Choroid plexus epithelial cell (primary cell): ENCODE measurements around the gene LRRC8E.

Experiments
- DNase-seq: peaks from one replicate; pipeline ENCODE4 v3.0.0-alpha.2; 2010; ENCODE audit warnings: low read depth
- H3K4me3 ChIP-seq: 2 replicates; pipeline ENCODE4 v1.5.1; 2011; ENCODE audit warnings: low read depth, mild to moderate bottlenecking, control low read depth, low read length, moderate library complexity
- TF ChIP-seq, protein P1 (sequence below): conservative IDR thresholded peaks from 2 replicates; pipeline ENCODE4 v1.5.1; 2011; ENCODE audit warnings: low read depth, mild to moderate bottlenecking, control low read depth, inconsistent platforms, low read length, moderate library complexity

Gene LRRC8E

DNA sequence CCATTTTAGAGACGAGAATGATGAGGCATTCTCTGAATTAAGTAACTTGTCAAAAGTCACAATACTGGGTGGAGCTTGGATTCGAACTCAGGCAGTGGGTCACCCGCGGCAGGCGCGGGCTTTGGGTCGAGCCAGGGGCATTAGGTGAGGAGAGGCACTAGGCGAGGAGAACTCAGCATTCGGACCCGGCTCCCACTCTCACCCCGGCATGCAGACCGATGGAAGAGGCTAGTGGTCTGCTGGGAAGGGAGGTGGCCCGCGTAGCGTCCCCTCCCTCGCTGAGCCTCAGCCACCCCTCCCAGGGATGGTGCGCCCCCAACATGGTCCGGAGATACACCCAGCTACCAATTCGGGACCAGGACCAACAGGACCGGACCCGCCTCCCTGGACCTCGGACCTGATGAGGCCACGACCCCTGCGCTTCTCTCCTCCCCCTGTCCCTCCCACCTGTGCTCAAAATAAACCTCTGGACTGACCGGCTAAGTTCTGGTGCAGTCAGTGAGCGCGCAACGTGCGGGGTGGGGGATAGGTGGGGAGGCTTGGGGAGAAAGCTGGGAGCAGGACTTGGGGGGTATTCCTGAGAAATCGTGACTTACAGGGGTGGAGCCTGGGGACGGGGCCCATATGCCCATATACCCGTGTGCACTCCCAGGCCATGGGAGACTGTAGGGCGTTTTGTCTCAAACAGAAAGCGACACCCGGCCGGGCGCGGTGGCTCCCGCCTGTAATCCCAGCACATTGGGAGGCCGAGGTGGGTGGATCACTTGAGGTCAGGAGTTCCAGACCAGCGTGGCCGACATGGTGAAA is 30.5 kb downstream of the LRRC8E start:
- DNase-seq, result no peak
- no peak overlapping the region for H3K4me3 ChIP-seq
- TF ChIP-seq, protein P1, sequence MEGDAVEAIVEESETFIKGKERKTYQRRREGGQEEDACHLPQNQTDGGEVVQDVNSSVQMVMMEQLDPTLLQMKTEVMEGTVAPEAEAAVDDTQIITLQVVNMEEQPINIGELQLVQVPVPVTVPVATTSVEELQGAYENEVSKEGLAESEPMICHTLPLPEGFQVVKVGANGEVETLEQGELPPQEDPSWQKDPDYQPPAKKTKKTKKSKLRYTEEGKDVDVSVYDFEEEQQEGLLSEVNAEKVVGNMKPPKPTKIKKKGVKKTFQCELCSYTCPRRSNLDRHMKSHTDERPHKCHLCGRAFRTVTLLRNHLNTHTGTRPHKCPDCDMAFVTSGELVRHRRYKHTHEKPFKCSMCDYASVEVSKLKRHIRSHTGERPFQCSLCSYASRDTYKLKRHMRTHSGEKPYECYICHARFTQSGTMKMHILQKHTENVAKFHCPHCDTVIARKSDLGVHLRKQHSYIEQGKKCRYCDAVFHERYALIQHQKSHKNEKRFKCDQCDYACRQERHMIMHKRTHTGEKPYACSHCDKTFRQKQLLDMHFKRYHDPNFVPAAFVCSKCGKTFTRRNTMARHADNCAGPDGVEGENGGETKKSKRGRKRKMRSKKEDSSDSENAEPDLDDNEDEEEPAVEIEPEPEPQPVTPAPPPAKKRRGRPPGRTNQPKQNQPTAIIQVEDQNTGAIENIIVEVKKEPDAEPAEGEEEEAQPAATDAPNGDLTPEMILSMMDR, result no peak

DNA sequence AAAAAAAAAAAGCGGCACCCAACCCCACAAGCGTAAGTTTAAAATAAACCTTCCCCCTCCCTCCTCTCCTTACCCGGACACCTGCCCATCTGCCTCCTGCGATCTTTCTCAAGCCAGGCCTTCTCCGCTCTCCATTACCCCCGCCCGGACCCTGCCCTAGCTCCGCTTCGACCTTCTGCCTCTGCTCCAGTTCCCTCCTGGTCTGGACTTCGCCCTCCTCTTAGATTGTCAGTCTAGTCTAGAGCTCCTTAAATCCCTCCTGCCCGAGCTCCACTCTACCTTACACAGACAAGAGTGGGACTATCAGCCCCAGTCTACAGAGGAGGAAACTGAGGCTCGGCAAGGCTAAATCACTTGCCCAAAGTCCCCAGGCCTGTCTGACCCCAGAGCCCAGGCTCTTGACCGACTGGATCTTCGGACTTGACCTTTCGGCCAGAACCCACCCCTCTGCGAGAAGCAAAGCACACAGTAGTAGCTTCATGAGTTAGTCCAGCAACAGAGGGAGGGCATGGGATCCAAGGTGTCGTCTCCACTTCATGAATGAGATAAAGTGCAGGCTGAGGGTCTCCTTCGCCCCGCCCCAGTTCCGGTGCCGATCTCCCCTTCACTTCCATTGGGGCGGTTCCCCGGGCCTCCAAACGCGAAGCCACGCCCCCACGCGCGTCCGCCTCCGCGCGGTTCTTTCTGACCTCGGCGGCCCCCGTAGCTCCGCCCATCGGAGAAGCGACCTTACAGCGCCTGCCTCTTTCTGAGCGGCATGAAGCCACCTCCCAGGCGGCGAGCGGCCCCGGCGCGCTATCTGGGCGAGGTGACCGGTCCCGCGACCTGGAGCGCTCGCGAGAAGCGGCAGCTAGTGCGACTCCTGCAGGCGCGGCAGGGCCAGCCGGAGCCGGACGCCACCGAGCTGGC is 31.6 kb downstream of the LRRC8E start, which contains the start of gene SNAPC2:
Gene SNAPC2 (plus strand): TSS at position 729 of the 909 bp plus-strand sequence. CDS start 29 bp downstream, at position 758.
- TF ChIP-seq, protein P1, result no peak
- H3K4me3 ChIP-seq, result peak within 1 kb of the TSS; percentile 80
- peak; percentile 95 for DNase-seq

- peak; percentile 99 for DNase-seq
- TF ChIP-seq, protein P1, result no peak
- H3K4me3 ChIP-seq, result peak overlapping the region; percentile 80
Measured at GRCh38 chr19:7920519-7921301, 32.4 kb downstream of the LRRC8E start.

GRCh38 chr19:7921302-7921966 is 33.1 kb downstream of the LRRC8E start:
- peak overlapping the region; percentile 58 for H3K4me3 ChIP-seq
- TF ChIP-seq, protein P1, result no peak
- no peak for DNase-seq

DNA sequence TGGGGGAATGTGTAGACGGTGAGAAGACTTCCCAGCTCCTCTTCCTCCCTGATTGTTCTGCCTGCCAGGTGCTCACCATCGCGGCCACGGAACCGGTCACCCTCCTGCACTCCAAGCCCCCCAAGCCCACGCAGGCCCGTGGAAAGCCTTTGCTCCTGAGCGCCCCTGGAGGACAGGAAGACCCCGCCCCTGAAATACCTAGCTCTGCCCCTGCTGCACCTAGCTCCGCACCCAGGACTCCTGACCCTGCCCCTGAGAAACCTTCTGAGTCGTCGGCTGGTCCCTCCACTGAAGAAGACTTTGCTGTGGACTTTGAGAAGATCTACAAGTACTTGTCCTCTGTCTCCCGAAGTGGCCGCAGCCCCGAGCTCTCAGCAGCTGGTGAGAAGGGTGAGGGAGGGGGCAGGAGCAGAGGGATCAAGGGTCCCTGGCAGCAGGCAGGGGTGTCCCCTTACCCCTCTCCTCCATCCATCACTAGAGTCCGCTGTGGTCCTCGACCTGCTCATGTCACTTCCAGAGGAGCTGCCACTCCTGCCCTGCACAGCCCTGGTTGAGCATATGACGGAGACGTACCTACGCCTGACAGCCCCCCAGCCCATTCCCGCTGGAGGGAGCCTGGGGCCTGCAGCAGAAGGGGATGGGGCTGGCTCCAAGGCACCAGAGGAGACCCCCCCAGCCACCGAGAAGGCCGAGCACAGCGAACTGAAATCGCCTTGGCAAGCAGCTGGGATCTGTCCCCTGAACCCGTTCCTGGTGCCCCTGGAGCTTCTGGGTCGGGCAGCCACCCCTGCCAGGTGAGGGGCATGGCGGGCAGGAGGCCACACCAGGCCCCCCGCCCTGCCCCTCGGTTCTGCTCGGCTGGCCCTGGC is 33.9 kb downstream of the LRRC8E start:
- DNase-seq, result no peak
- TF ChIP-seq, protein P1, result no peak
- no peak overlapping the region for H3K4me3 ChIP-seq

- TF ChIP-seq, protein P1, result no peak
- no peak overlapping the region for H3K4me3 ChIP-seq
- no peak for DNase-seq
Measured at GRCh38 chr19:7922836-7923195, 34.5 kb downstream of the LRRC8E start.
